GM20000 (cell line): Measurements from ENCODE around the gene SSBP4.

Source experiments
- DNase-seq: peaks from one replicate; pipeline ENCODE4 v3.0.0; 2012; ENCODE audit warnings: low spot score
- TF ChIP-seq, protein P1 (sequence below): IDR thresholded peaks from 2 replicates; pipeline ENCODE4 v1.5.1; 2012; ENCODE audit warnings: mild to moderate bottlenecking, control low read depth; ENCODE audit errors: extremely low read depth, missing control alignments

SSBP4 gene

DNA sequence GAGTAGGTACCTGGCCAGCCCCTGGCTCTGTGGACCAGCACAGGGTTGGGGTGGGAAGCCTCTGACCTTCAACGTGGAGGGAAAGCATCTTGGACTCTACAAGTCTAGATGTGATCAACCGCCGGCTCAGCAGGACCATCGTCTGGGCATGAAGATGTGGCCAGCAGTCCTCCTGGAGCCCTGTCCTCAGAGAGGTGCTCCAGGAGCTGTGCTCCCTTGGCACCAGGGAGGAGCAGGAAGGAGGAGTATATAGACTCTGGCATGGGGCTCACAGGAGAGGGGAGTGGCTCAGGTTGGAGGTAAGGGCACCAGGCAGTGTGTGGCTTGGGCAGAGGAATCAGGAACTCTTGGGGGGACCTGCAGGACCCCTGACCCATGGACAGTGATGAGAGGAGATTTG, 37.1 kb downstream of the SSBP4 start:
- TF ChIP-seq, protein P1, sequence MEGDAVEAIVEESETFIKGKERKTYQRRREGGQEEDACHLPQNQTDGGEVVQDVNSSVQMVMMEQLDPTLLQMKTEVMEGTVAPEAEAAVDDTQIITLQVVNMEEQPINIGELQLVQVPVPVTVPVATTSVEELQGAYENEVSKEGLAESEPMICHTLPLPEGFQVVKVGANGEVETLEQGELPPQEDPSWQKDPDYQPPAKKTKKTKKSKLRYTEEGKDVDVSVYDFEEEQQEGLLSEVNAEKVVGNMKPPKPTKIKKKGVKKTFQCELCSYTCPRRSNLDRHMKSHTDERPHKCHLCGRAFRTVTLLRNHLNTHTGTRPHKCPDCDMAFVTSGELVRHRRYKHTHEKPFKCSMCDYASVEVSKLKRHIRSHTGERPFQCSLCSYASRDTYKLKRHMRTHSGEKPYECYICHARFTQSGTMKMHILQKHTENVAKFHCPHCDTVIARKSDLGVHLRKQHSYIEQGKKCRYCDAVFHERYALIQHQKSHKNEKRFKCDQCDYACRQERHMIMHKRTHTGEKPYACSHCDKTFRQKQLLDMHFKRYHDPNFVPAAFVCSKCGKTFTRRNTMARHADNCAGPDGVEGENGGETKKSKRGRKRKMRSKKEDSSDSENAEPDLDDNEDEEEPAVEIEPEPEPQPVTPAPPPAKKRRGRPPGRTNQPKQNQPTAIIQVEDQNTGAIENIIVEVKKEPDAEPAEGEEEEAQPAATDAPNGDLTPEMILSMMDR = no peak
- DNase-seq = no peak

DNA sequence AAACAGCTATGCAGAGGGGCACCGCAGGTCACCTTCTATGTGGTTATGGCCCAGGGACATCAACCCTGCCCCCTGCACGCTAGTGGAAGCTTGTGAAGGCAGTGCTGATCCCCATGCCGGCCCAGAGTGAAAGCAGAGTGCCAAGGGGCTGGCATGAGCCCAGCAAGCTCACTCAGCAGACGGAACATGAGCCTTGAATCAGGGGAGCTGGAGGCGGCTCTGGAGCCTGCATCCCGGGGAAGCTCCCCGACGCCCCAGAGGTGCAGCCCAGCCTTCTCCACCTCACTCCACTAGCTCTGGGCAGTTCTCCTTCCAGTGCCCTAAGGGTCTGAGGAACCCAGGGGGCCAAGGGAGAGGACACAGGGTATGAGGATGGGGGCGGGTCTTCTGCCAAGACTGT, 37.8 kb downstream of the SSBP4 start:
- no peak for DNase-seq
- TF ChIP-seq, protein P1 = no peak

DNA sequence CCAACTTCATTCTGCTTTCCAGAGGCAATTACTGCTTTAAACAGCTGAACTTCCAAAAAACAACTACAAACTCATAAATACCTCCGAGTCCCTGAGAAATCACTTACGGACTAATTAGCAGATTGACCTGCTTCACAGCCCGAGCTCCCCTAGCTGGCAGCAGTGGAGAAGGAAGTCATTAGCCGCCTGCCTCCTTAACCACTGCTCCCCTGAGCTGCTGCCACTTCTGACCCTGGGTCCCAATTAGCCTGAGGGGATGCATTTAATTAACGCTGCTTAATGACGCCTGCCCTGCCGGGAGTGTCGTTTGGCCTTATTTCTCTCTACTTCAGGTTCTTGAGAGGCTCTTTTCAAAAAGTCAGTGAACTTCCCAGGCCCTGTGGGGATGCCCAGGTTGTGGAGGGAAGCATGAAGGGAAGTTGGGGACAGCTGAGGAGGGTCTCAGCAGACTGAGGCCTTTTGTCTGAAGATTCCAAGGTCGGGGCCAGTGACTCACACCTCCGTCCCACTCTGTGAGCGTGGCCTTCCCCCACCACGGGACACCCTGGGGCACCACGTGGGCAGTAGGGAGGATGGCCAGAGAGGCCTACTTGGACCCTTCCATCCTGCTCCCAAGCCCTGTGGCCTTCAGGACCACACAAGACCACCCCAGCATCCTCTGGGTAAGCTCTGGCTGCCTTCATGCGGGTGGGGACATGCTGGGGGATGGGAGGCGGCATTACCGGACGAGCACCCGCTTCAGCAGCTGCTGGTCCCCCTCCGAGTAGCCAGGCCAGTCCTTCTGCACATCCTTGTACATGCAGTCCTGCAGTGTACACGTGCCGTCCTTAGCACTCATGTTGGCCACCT, 38.5 kb downstream of the SSBP4 start:
- TF ChIP-seq, protein P1 = no peak
- no peak for DNase-seq

DNA sequence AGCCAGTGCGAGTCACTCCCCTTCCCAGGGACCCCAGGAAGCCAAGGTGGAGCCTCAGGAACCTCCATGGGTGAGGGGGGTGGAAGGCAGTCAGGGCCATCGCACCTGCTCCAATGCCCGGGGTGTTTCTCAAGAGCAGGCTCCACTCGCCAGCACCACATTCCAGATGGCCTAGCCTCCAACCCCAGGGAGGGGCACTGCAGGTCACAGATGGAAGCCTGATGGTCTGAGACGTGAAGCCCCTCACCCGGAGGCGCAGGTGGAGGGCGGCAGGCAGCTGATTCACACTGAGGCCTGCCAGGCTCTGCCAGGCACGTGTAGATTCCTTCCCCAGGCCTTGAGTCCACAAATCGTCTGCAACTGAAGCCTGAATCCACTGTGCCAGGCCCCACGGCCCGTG, 41.7 kb downstream of the SSBP4 start:
- TF ChIP-seq, protein P1 = no peak
- no peak for DNase-seq

DNA sequence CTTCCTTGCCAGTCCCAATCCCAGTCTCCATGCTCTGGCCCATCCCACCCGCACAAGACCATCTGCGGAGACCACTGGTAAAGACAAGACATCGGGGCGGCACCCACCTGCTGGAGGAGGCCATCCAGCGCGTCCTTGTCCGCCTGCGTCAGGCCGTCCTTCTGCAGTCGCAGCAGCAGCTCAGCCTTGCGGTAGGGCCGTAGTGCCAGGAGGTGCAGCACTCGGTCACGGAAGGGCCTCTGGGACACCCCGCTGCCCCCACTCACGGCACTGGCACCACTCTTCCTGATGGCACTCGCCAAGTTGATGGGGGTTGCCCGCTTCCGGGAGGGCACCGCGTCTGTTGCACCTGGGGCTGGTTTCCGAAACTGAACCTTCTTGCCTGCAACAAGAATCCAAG, 42.3 kb downstream of the SSBP4 start:
- TF ChIP-seq, protein P1 = no peak

DNA sequence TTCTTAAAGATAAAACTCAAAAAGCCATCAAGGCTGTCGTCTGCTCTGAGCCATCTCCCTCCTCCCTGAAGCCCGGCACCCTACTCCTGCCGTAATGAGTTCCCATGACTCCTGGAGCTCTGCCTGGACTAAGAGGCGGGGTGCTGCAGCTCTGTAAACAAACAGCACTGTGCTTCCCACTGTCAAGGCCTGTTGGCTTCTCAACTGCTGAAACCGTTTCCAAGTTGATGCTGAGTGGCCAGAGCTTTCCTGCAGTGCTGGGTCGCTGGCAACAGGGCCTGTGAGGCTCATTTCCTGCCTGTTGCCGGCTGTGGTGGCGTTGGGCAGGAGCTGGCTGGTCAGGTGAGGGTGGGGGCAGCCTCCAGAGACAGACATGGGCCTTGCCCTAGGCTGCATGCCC, 45.4 kb downstream of the SSBP4 start:
- DNase-seq = no peak
- TF ChIP-seq, protein P1 = no peak

More for the DNA sequence above, 42.3 kb downstream of the SSBP4 start:
- DNase-seq = no peak

DNA sequence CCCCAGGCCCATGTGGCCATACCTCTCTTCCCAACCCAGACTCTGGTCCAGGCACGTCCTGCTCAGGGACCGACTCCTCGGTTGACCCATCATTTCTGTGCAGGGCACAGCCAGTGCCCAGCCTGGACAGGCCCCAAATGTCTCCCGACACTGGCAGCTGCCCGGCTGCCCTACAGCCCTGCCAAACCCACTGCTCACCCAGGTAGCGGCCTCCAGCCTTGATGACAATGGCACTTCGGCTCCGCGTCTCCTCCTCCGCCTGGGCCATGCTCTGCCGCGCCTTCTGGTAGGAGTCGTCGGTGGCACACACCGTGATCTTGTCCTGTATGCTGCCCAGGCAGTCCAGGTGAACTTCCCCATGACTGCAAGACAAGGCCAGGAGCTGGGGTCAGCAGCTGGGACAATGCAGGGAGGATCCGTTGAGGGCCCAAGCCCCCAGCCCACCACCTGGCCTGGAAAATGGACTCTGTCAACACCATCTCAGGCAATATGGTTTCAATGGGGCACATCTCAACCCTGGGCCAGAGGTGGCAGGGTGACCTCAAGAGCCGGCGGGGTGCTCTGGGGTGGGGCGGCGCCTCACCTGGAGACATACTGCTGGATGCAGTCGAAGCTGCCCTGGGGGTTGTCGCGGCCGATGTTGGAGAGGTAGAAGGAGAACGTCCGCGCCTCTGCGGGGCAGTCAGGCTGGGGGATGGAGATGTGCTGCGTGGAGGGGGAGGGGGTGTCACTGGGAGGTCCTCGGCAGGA, 46.2 kb downstream of the SSBP4 start:
- DNase-seq = no peak
- TF ChIP-seq, protein P1 = no peak
